Dermis blood vessel endothelial cell (primary cell): ENCODE data around the gene JAM2. TPM values are rescaled to one million over a fixed set of nuclear protein-coding genes. Genes with fewer than 3 reads are reported as not detected.

Experiments
- DNase-seq: peaks from one replicate; pipeline ENCODE4 v3.0.0; 2010
- total RNA-seq: library from RNA; depleted of rRNA; stranded (reverse); fragments of >200 nt; gene quantifications from 2 replicates; pipeline ENCODE4 v1.2.3, GENCODE V29; 2014

The JAM2 gene
- total RNA-seq, 1 donor from 2014 or later, result 3.9 TPM

DNA sequence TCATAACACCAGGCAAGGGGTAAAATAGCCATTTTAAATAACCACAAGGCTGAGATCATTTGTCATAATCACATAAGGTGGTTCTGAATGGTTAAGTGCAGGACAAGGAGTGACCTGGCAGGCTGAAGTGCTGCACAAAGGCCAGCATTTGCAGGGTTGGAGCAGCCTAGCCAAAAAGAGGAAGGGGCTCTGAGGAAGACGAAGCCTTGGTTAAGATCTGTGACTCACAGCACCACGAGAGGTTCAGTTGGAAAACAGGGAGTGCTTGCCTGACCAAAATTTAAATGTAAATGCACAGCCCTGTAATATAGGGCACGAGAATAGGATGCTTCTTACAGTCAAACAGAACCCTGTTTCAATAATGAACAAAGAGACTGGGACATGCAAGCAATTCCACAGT is 83.6 kb downstream of the JAM2 start:
- no peak for DNase-seq

DNA sequence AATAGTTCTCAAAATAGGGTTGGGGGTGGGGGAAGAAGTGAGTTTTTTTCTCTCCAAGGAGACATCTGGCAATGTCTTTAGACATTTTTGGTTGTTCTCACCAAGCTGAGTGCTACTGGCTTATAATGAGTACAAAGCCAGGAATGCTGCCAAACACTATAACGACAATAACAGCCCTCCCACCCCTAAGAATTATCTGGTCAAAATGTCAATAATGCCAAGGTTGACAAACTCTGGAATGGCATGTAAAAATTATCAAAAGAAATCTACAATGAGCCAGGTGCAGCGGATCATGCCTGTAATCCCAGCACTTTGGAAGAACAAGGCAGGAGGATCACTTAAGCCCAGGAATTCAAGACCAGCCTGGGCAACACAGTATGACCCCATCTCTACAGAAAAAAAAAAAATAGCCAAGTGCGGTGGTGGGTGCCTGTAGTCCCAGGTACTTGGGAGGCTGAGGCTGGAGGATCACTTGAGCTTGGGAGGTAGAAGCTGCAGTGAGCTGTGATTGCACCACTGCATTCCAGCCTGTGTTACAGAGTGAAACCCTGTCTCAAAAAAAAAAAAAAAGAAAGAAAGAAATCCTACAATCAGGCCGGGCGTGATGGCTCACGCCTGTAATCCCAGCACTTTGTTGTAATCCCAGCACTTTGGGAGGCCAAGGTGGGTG is 93.2 kb downstream of the JAM2 start:
- peak; percentile 40 for DNase-seq

DNA sequence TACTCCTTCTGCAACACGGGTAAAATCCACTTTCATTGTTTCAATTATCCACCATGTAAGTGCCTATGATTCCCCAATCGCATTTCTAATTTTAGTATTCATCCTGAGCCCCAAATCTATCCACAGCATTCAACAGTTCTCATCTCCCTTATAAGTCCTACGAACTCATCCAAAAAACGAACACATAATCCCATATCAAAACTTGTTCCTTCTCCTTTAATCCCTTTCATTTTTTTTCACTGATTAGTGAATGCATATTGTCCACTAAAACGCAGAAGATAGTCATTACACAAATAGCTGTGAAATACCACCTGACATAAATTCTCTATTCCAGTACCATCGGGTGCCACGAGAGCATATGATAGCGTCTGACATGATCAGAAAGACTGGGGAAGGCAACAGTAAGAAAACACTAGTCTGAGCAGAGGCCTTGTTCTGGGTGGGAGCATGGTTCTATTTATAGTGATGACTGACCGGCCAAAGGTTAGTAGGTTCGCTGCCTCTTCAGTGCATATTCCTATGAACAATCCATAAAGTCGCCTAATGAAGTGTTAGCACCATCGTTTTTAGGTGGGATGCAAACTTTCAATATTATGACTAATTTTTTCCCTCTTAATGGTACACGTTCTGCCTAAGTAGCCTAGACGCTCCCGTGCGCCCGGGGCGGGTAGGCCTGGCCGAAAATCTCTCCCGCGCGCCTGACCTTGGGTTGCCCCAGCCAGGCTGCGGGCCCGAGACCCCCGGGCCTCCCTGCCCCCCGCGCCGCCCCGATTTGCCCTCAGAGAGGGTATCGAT is 95.0 kb downstream of the JAM2 start:
- peak; percentile 51 for DNase-seq

DNA sequence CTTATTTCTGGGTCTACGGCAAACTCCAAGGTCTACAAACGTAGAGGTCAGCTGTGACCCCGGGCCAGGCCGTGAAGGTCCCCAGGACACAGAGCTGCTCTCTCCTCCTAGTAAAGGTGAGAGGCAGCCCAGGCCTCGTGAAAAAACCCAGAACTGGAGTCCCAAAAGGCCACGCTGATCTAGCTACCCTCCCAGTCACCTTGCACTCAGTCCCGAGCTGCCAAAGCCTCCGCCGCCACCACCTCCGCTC is 95.5 kb downstream of the JAM2 start:
- no peak for DNase-seq

DNA sequence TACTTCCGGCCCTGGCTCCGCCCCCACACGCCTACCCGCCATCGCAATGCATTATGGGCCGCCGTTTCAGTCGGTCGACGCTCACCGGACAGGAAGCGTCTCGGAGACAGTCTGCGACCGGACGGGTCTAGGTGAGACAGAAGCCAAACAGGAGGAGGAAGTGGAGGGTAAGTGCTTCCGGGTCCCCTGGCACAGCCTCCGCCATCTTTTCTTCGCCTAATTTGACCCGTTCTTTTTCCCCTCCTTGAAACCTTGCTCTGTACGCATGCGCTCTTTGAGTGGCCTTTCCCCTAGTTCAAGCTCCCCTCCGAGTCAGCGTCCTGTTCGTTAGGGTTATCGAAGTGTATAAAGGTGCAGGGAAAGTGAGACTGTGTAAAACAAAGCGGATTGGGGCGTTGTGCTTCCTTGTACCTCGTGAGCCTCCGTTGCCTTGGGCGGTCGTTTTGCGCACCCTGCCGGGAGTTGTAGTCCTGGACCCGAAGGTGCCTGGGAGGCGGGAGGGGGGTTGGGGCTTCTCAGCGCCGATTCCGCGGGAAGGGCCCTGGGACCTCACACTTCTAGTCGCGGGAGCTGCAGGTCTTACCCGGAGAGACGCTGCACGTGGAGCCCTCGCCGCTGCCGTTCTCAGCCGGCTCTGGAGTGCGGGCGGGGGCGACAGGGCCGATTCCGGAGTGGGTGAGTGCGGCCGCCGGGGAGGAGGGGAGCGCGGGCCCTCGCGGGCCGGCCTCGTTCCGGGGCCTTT is 96.0 kb downstream of the JAM2 start, which contains the start of the genes ATP5PF and GABPA:
TSS of gene ATP5PF (minus strand) at position 1 of the 742 bp plus-strand sequence. CDS start 5,110 bp downstream, outside the sequence.
TSS of gene GABPA (plus strand) at position 69 of the 742 bp plus-strand sequence. CDS start 6,627 bp downstream, outside the sequence.
- DNase-seq, result peak; percentile 99

DNA sequence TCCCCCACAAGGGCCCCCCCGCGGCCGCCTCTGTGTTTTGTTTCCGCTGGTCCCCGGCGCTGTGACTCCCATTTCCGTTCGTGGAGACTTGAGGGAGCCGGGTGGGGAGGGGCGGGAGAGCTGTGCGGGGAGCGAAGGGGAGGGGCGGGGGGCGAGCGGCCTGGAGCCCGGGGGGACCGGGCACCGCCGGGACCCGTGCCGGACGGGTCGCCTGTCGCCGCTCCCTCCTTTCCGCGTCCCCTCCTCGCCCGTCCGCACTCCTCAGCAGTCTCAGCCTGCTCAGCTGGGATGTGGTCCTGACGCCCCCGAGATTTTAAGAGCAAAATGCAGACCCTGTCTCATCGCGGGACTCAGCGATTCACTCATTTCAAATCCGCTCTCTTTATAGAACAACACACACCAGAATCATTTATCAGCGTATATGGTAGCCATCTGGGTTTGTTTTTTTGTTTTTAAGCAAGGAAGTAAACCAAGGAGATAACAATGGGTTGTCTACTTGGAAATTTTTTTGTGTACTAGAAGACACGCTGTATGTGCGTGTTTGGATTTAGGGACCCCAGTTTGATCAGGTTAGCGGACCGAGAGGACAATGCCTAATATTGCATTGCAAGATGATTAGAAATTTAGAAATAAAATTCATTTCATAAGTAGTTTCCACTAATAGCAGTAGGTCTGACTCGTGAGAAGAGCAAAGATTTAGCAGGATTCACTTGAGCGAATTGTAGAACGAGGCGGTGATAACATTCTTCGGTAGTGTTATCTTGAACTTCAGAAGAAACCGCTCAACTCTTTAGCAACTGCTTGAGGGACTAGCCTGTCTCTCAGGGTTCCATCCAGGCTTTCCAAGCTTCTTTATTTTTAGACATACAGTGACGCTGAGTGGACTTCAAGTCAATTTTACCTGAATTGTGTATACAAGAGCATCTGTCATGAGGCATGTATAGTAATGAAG is 96.9 kb downstream of the JAM2 start:
- peak; percentile 85 for DNase-seq

DNA sequence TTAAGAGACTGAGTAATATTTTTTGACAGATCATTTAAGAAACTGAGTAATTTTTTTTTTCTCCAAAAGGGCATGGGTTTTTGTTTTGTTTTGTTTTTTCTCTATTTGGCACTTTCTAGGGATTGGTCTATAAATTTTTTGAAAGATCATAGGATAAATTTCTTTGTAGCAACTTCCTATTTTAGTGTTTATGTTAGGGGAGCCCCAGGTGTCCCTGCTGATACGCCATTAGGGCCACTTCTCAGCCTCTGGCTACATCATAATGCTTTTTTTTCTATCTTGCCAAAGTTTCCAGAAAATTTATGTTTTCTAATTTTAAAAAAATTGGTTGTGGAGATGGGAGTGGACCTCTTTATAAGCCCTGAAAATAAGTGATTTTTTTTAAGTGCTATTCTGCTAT is 98.4 kb downstream of the JAM2 start:
- no peak for DNase-seq

DNA sequence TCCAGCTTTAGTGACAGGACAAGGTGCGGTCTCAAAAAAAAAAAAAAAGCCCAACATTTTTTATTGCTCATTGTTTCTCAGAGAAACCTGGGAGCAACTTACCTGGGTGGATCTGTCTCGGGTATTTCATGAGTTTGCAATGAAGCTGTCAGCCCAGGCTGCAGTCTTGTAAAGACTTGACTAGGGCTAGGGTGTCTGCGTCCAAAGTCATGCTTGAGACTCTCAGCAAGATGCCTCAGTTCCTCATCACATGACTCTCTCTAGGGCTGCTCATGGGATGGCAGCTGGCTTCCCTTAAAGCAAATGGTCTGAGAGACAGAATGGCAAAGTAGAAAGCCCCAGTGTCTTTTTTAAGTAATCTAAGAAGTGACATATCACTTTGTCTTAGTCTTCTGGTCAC is 103.8 kb downstream of the JAM2 start:
- DNase-seq, result no peak

DNA sequence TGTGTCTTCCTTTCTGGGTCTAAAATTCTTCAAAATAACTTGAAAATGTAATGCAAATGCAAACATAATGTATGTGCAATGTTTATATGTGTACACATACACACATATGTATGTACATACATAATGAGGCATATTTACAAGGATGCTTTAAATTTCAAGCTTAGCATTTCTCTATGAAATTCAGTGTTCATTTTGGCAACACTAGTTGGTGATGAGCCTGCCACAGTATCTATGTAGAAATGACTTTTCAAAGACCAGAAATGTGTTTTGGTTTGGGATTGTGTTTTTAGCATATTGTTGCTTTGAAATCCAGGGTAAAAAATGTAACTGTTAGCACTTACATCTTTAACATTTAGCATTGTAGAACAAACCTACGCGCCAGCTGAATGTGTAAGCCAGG is 105.8 kb downstream of the JAM2 start:
- DNase-seq, result no peak

DNA sequence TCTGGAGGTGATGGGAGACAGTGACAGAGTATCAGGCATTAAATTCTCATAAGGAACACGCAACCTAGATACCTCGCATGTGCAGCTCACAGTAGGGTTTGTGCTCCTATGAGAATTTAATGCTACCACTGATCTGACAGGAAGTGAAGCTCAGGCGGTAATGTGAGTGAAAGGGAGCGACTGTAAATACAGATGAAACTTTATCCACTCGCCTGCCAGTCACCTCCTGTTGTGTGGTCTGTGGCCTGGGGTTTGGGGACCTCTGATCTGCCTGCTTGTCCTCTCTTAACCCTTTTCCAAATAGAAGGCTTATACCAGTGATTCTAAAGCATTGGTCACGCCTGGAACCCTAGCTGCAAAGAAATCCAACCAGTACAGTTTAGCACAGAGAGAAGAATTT is 111.0 kb downstream of the JAM2 start:
- no peak for DNase-seq

DNA sequence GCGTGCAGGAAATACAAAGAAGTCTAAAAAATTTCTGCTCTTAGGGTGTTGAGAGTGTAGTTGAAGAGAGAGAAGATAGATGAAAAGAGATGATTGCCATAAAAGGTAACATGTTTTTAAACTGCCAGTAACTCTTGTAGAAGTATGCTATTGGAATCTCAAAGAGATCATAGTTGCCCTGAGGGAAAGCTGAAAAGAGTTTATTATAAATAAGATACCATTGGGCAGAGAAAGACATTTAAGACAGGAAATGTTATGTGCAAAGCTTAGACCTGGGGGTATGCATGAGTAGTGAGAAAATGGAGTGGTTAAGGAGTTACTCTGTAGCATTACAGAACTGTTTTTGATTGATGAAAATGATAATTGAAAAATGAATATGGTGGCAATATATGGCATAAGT is 113.4 kb downstream of the JAM2 start:
- no peak for DNase-seq

DNA sequence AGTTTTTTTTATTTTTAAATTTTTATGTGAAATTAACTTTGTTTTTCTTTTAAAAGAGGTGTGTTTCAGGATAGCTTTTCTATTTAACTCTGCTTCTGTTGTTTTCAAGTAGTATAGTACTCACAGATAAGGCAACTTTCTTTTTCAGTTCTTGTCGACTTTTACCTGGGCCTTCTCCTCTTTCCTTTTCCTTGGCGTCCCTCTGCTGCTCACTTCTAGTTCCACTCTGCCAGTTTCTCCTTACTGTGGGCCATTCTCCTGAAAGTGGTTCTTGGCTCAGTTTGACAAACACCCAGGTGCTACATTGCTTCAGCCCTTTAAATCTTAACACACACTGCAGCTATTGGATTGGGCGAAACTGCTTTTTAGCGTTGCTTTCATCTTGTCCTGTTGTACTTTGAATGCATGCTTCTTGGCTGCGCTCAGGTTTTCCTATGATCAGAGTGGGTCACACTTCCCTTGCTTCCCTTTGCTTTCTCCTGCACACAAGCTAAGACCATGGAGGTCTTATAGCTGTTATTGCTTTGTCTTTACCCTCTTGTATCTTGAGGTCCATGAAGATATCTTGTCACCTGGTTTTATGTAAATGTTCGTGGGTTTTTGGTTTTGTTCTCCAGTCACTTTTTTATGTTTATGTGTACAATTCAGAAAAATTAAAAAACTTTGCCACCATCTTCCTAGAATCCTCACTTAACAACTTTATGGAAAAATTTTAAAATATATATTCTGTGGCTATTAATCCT is 117.3 kb downstream of the JAM2 start:
- DNase-seq, result peak; percentile 8

DNA sequence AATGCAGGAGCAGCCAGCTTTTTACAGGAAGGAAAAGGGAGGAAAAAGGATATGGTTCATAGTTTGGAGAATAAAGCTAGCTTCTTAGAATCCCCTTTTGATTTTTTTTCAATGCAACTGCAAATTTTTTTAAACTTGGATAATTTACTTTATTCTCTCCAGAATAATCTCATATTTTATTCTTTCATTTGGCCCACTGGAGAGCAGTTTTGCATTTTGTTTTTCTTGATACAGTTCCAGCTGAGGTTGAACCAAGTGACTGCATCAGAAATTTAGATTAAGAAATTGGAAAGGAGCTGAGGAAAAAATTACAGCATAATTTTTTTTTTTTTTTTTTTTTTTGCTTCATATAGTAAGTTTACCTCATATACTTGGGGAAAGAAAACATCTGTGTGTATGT is 118.5 kb downstream of the JAM2 start:
- peak; percentile 7 for DNase-seq

DNA sequence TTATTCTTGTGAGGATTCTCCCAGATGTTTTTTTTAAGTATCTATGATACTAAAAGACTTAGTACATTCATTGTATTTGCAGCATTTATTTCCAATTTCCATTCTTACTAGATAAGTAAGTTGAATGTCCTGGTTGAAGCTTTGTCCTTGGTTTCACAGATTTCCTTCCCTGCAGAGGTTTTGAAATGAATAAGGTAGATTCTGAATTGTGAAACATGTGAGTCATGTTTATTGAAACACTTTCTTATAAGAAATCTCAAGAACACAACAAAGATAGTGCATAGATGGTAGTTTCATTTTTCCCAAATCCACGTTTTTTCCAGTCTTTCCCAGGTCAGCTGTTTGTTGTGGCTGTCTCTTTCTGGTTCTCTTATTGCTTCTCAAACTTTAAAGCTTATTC is 120.5 kb downstream of the JAM2 start:
- no peak for DNase-seq

DNA sequence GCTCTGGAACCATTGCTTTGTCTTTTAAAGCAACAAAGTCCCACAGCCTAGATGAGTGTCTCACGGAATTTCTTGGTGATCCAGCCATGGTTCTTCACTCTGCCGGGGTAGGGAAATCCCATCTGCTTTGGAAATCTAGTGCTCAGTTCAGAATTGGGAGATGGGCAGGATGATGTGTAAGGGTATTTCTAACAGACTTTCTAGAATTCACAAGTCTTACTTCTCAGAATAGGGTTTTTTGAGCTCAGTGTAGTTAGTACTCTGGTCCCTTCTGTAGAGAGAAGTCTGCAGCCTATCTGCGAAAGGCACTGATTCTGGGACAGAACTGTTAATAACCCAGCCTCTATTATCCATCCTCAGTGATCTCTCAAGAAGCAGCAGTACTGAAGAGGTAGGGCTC is 121.0 kb downstream of the JAM2 start:
- no peak for DNase-seq

DNA sequence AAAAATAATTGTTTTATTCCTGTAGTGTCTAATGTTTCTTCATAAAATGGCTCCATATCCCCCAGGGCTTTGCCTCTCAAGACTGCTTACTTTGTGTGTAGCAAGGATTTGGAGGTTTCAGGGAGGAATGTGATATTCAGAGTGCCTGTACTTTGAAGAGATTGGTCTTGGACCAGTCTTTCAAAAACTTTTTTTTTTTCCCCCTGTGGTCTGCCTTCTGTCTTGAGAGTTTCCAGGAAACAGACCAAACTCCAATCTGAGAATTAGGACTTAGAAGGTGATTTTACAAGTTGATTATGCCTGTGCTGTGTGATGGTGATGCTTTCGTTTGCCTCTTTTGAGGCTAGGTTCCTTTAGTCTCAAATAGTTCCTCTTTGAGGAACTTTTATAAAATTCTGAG is 121.6 kb downstream of the JAM2 start:
- DNase-seq, result no peak

DNA sequence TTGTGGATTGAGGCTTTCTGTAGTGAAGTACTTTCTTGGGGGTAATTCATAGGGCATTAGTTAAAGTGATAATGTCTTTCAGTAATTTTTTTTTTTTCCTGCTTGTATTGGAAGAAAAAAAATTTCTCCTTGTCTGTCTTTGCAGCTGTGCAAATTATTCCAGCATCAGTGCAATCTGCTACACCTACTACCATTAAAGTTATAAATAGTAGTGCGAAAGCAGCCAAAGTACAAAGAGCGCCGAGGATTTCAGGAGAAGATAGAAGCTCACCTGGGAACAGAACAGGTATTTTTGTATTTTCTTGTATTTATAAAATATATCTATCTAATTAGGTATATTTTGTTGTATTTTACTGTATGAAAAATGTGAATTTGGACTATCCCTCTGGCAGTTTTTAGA is 125.0 kb downstream of the JAM2 start:
- DNase-seq, result no peak
